Activated T-cell treated with anti-CD3 and anti-CD28 coated beads, Interleukin-2, amount 50 U/mL, for 48 hours (primary cell): ENCODE data around the gene LENG8.

Experiments used
- DNase-seq, 2 experiments: peaks; one replicate each; pipeline ENCODE4 v3.0.0-alpha.2; 2020

The LENG8 gene

DNA sequence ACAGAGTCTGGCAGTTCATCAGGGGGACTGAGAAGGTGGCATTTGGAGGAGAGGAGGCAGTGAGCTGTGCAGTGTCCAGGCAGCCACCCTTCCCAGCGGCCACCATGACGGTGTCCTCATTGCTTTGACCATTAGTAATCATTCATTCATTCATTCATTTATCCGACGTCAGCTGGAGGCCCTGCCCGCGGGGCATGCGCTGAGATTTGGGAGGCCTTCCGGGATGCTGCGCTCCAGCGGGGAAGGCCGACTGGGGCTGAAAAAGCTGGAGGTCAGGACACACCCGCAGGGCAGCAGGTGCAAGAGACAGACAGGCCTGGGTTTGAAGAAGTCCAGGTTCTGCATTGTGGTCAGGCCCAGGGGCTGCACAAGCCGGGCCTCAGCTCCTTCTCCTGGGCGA, 24.8 kb upstream of the LENG8 start:
- DNase-seq: no peak

- no peak for DNase-seq
These were observed 24.2 kb upstream of the LENG8 start for GRCh38 chr19:54424660-54425381.

DNA sequence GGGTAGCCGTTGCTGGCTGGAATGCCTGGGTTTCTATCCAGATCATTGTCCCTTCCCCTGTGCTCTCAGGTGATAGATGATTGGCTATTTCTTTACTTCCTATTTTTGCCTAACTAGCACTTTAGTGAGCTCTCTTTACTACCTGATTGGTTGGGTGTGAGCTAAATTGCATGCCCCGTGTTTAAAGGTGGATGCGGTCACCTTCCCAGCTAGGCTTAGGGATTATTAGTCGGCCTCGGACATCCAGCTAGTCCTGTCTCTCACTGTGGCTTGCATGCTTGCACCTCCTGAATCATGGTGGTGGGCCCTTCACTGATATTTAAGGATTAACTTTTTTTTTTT, 23.6 kb upstream of the LENG8 start:
- DNase-seq: no peak

DNA sequence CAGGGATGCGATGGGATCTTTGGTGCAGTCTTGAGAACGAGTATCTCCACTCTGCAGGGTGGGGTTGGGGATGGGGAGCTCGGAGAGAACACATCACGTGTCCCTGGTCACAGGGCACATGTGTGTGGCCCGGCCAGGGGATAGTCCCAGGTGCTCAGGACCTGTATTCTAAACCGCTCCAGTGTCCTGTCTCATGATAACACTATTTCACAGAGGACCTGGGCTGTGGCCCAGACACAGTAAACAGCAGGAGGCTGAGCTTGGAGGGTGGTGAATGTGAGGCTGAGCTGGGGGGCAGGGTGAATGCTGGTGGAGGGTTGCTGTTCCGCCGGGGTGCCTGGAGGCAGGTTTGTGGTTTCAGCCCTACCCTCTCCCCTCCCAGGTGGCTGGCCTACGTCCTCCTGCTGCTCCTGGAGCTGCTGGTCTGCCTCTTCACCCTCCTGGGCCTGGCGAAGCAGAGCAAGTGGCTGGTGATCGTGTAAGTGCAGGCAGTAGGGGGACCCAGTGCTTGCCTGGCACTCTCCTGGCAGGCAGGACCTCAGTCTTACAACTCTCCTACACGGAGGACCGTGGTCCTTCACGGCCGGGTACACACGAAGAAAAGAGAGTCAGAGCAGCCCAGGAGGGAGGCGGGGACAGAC, 22.6 kb upstream of the LENG8 start:
- DNase-seq: no peak

DNA sequence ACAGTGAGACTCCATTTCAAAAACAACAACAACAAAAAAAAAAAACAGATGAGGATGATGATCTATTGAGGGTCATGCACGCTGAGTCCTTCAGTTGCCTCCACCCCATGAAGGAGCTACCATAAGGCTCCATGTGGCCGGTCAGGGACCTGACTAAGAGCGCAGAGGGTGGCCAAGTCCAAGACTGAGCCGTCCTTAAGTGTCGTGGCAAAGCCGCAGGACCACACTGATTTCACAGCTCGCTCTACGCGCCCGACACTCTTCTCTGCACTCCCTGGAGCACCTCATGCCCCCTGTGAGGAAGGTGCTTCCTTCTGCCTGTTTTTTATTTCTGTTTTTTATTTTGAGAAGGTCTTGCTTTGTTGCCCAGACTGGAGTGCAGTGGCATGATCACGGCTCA, 21.4 kb upstream of the LENG8 start:
- DNase-seq: no peak

- DNase-seq: no peak
These were observed 20.4 kb upstream of the LENG8 start for GRCh38 chr19:54428323-54429175.

- DNase-seq: no peak
These were observed 19.9 kb upstream of the LENG8 start for GRCh38 chr19:54429176-54429495.

DNA sequence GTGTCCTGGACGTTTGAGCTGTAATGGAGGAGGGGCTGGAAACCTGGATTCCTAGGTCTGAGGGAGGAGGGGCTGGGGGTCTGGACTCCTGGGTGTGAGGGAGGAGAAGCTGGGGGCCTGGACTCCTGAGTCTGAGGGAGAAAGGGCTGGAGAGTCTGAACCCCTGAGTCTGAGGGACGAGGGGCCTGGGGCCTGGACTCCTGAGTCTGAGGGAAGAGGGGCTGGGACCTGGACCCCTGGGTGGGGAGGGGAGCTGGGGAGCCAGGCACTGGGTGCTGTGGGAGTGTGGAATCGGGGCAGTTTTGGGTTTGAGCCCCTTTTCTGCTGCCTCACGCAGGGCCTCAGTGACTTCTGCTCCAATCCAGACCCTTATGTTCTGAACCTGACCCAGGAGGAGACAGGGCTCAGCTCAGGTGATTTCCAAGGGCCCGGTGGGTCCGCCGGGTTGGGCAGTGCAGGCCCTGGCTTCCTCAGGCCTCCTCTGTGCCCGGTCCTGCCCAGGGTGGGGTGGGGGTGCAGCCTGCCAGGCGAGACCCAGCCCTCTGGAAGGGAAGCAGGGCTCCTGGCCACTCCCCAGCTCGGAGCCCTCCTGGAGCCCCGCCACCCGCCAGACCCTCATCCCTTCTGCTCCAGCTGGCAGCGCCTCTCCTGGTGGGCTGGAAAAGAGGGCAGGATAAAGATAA, 19.3 kb upstream of the LENG8 start:
- DNase-seq: no peak

GRCh38 chr19:54430306-54431254, 18.4 kb upstream of the LENG8 start:
- DNase-seq: peak; percentile 68 to 73

DNA sequence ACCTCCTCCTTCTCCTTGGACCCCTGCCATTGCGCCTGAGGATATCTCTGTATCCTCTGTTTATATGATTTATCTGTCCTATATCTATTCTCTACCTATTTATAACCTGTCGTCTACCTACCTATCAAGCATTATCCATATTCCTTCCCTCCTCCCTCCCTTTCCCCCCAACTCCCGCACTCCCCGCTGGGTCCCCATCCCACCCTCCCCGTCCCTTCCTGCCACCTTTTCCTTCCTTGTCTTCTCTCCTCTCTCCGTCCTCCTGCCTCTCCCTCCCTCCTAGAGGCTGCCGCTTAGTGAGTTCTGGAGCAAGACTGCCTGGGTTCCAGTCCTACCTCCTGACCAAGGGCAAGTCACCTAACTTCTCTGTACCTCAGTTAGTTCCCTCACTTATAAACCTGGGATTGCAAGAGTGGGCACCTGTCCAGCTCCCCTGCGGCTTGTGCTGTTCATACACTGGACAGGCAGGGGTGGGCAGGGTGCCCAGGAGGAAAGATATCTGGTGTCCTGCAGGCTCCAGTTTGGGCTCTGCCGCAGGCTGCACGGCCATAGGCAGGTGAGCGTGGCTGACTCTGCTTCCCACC, 17.7 kb upstream of the LENG8 start:
- DNase-seq: no peak

GRCh38 chr19:54432144-54432738, 16.8 kb upstream of the LENG8 start:
- DNase-seq: no peak

- DNase-seq: no peak
These were observed 15.3 kb upstream of the LENG8 start for GRCh38 chr19:54433697-54434096.

- no peak for DNase-seq
These were observed 14.7 kb upstream of the LENG8 start for GRCh38 chr19:54434112-54434872.

- no peak for DNase-seq
These were observed 14.2 kb upstream of the LENG8 start for GRCh38 chr19:54434873-54435214.

DNA sequence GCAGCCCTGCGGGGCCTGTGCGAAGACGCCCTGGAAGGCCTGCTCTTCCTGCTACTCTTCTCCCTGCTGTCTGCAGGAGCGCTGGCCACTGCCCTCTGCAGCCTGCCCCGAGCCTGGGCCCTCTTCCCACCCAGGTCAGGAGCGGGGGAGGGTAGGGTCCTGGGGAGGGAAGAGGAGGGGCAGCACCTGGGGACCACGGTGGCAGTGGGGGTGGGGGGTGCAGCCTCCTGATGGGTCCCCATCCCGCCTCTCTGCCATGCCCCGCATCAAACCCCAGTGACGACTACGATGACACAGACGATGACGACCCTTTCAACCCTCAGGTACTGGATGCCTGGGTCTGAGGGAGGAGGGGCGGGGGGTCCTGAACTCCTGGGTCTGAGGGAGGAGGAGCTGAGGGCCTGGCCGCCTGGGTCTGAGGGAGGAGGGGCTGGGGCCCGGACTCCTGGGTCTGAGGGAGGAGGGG, 13.4 kb upstream of the LENG8 start:
- DNase-seq: no peak

DNA sequence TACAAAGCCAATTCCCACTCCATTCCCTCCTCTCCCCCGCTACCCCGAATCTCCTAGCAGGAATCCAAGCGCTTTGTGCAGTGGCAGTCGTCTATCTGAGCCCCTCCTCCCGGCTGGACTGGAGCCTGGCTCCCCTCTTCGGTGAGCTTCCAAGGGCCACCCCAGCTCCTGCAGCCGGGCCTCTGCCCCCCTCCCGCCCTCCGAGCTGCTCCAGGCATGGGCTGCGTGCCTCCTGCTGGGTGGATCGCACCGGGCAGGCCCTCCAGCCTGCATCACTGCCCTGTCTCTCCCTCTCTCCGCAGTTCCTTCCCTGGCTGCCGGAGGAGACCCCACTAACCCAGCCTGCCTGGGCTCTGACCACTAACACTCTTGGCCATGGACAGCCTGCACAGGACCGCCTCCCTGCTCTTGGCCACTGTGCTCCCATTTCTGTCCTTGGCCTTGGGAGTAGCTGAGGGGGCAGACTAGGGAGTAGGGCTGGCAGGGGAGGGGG, 12.9 kb upstream of the LENG8 start:
- DNase-seq: no peak

- no peak for DNase-seq
These were observed 12.3 kb upstream of the LENG8 start for GRCh38 chr19:54436628-54437252.

DNA sequence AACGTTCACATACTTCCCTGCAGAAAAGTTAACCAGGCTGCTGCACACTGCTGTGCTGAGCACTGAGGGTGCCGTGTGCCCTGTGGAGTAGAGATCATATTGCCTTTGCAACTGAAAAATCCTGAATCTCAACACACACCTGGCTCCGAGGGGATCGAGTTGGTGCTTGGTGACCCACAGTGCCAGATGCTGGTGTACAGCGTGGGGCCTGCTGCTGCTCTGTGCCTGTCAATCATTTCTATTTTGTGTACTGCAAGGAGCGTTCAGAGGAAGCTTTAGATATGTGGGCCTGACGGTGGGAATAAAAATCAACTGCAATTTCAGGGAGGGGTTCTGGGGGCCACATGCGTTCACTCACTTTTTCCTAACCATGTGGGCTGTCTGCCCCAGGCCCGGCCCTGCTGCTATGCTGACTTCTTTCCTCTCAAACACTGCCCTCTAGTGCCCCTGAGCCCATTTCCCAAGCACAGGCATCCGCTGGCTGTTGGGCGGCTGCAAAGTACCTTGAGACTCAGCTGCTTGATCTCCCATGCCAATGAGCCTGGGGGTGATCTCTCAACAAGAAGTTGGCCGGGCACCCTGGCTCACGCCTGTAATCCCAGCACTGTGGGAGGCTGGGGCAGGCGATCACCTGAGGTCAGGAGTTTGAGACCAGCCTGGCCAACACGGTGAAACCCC, 9.7 kb upstream of the LENG8 start:
- DNase-seq: peak; percentile 47 to 55

DNA sequence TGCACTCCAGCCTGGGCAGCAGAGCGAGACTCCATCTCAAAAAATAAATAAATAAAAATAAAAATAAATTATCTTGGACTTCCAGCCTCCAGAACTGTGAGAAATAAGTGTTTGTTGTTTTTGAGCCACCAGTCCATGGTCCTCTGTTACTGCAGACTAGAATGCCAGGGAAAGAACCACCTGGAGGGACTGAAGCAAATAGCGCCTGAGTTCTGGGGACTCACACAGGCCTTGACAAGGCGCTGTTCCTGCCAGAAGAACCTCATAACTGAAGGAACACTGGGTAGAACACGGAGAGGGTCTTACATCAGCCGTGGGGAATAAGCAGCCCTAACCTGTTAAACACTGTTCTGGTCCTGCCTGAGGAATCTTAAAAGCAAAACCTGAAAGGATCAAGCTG, 8.4 kb upstream of the LENG8 start:
- DNase-seq: no peak
